Measurements from ENCODE around the gene TLCD1. TPM values are rescaled to one million over a fixed set of nuclear protein-coding genes. Genes with fewer than 3 reads are reported as not detected.

Gene TLCD1
- total and polyA plus RNA-seq, 10 of the 15 experiments (the other 5 are each of a cell fraction or from before 2014, with no cell fraction given) = 2.9 to 19.8 (median 7.7) TPM

GRCh38 chr17:28738680-28739384, 12.8 kb upstream of the TLCD1 start (continued):
- TF ChIP-seq PKNOX1 (IDR thresholded peaks at IDR 0.05) = no peak
- TF ChIP-seq CBX3 (IDR thresholded peaks at IDR 0.05; ENCODE audit: borderline replicate concordance, low read depth) = no peak
- no peak for TF ChIP-seq ZNF217 (IDR thresholded peaks at IDR 0.05)
- no peak for TF ChIP-seq WRNIP1 (IDR thresholded peaks at IDR 0.05; ENCODE audit: borderline replicate concordance, low read depth, low read length)
- no peak for TF ChIP-seq NFXL1 (IDR thresholded peaks at IDR 0.05; ENCODE audit: borderline replicate concordance)
- no peak for TF ChIP-seq ZNF622 (IDR thresholded peaks at IDR 0.05)
- TF ChIP-seq FOXK2 (IDR thresholded peaks at IDR 0.05) = no peak
- TF ChIP-seq NBN (IDR thresholded peaks at IDR 0.05) = peak; percentile 28; the same call in 1 of the 2 replicates
- no peak for TF ChIP-seq ATF3 (IDR thresholded peaks at IDR 0.05; ENCODE audit: borderline replicate concordance, extremely low read depth, low read depth, low read length)
- no peak for TF ChIP-seq SMAD1 (IDR thresholded peaks at IDR 0.05; ENCODE audit: low read depth, partially characterized antibody)
- TF ChIP-seq ZBTB33 (IDR thresholded peaks at IDR 0.05) = no peak
- TF ChIP-seq JUNB (IDR thresholded peaks at IDR 0.05) = peak; percentile 43
- TF ChIP-seq NFYB (IDR thresholded peaks at IDR 0.05; ENCODE audit: insufficient read depth, low read depth, low read length) = no peak
- no peak for TF ChIP-seq TARDBP (IDR thresholded peaks at IDR 0.05; ENCODE audit: borderline replicate concordance)
- no peak for TF ChIP-seq USF2 (IDR thresholded peaks at IDR 0.05; ENCODE audit: borderline replicate concordance, low read depth, low read length)
- TF ChIP-seq SUZ12 (IDR thresholded peaks at IDR 0.05; ENCODE audit: unreplicated experiment) = no peak
- no peak for TF ChIP-seq ZZZ3 (IDR thresholded peaks at IDR 0.05; ENCODE audit: control insufficient read depth, insufficient read length, low read depth)
- no peak for TF ChIP-seq ZNF384 (IDR thresholded peaks at IDR 0.05; ENCODE audit: borderline replicate concordance, low read depth, low read length)
- TF ChIP-seq ATF2 (IDR thresholded peaks at IDR 0.05; ENCODE audit: low read length) = no peak
- TF ChIP-seq IRF3 (IDR thresholded peaks at IDR 0.05) = no peak
- TF ChIP-seq SMARCA5 (IDR thresholded peaks at IDR 0.05) = no peak

Measured in GM12878 (cell line).